SU-DHL-6 (cell line): Measurements from ENCODE around the gene CEP85.

ENCODE experiments used
- CTCF ChIP-seq: fragments of 200-600 bp; sonication (generic); IDR thresholded peaks from one replicate; pipeline ENCODE4 v1.5.1; 2017; ENCODE audit warnings: antibody characterized with exemption, mild to moderate bottlenecking, low read length, moderate library complexity; ENCODE audit not compliant: insufficient read depth, poor library complexity, severe bottlenecking
- EZH2phosphoT487 ChIP-seq: fragments of 200-600 bp; sonication (generic), shearing (Covaris generic); conservative IDR thresholded peaks from 2 replicates; pipeline ENCODE4 v1.6.1; 2018; ENCODE audit warnings: mild to moderate bottlenecking, antibody characterized with exemption, low read length, moderate library complexity, mixed read lengths

GRCh38 chr1:26287033-26287711 is 53.2 kb downstream of the CEP85 start:
- TF ChIP-seq CTCF (no peak), EZH2phosphoT487 (no peak)
